HepG2 (cell line): ENCODE results near the gene ANKRD13D. TPM values are rescaled to one million over a fixed set of nuclear protein-coding genes. Genes with fewer than 3 reads are reported as not detected.

Source experiments
- ATAC-seq: fragments of 200-7000 bp; cut with Tn5 transposase; 3 replicates; pipeline ENCODE4 v1.9.1; 2020; ENCODE audit warnings: mild to moderate bottlenecking, moderate library complexity
- BruUV-seq: library from RNA; stranded (reverse); fragments of 400-500 nt; replicated peaks from 2 replicates; lab custom pipeline; 2021; lab: Mats Ljungman, UMichigan
- CTCF ChIA-PET: fragments of 300-600 bp; formaldehyde crosslinking; extraction: SDS; loops from one replicate; lab custom pipeline; 2021; ENCODE audit warnings: low total read pairs, inconsistent platforms, low intra/inter-chr PET ratio; lab: Yijun Ruan, JAX
- POLR2A ChIA-PET: fragments of 350-600 bp; sonication (Branson Sonifier 250); formaldehyde crosslinking; loops from one replicate; lab custom pipeline; 2020; ENCODE audit warnings: antibody characterized with exemption, inconsistent platforms; lab: Yijun Ruan, JAX
- DNase-seq: peaks from one replicate; pipeline ENCODE4 v3.0.0-alpha.2; 2015; ENCODE audit warnings: low spot score
- FAIRE-seq: peaks from 3 replicates; lab custom pipeline; 2011; peaks lifted over from hg19 to GRCh38; lab: Jason Lieb, UNC
- H2AFZ ChIP-seq: one replicate; pipeline ENCODE4 v1.6.1; 2011; ENCODE audit warnings: low read length, inconsistent platforms
- H3K27ac ChIP-seq: fragments of 300-600 bp; 3 replicates; pipeline ENCODE4 v1.8.0; 2011; ENCODE audit warnings: mixed run types, mild to moderate bottlenecking, mixed read lengths, low read length, inconsistent platforms; ENCODE audit not compliant: insufficient read depth; ENCODE audit errors: extremely low read length
- H3K27me3 ChIP-seq, 2 experiments: fragments of 200-600 bp in 1 of 2; 2 replicates in 1 of 2; 3 replicates in 1 of 2; pipeline versions ENCODE4 v1.6.0 to v1.8.0; 2011; ENCODE audit warnings: low read length in 2 of 2, mild to moderate bottlenecking in 2 of 2, moderate library complexity in 2 of 2, inconsistent platforms in 1 of 2; ENCODE audit not compliant: insufficient read depth in 2 of 2, control insufficient read depth in 1 of 2
- H3K36me3 ChIP-seq, 2 experiments: fragments of 200-600 bp in 1 of 2; replicated peaks in 1 of 2; 2 replicates in 1 of 2; 3 replicates in 1 of 2; pipeline versions ENCODE4 v1.5.1 to v1.8.0; 2011; ENCODE audit warnings: low read length in 2 of 2, inconsistent platforms in 1 of 2; ENCODE audit not compliant: insufficient read depth in 2 of 2, control insufficient read depth in 1 of 2
- H3K4me1 ChIP-seq: 2 replicates; pipeline ENCODE4 v1.5.1; 2012; ENCODE audit warnings: low read length, inconsistent platforms; ENCODE audit not compliant: insufficient read depth
- H3K4me2 ChIP-seq: 2 replicates; pipeline ENCODE4 v1.6.0; 2011; ENCODE audit warnings: low read depth, low read length, inconsistent platforms
- H3K4me3 ChIP-seq, 3 experiments: fragments of 200-600 bp in 1 of 3; sonication (generic), shearing (Covaris generic) in 1 of 3; replicated peaks in 1 of 3; 2 replicates each; pipeline ENCODE4 v1.5.1; 2011 to 2016; ENCODE audit warnings: low read length in 3 of 3, inconsistent platforms in 2 of 3, low read depth in 2 of 3, mild to moderate bottlenecking in 2 of 3, control low read depth in 1 of 3, mixed read lengths in 1 of 3; ENCODE audit not compliant: insufficient read depth in 1 of 3
- H3K79me2 ChIP-seq: one replicate; pipeline ENCODE4 v1.6.1; 2011; ENCODE audit warnings: low read length, inconsistent platforms; ENCODE audit not compliant: insufficient read depth
- H3K9ac ChIP-seq: 2 replicates; pipeline ENCODE4 v1.6.0; 2011; ENCODE audit warnings: mild to moderate bottlenecking, low read depth, low read length, inconsistent platforms; ENCODE audit not compliant: insufficient read depth
- H3K9me3 ChIP-seq: 2 replicates; pipeline ENCODE4 v1.5.1; 2012; ENCODE audit warnings: mild to moderate bottlenecking, low read length
- H4K20me1 ChIP-seq: 2 replicates; pipeline ENCODE4 v1.6.0; 2011; ENCODE audit warnings: inconsistent platforms, mild to moderate bottlenecking, low read length, moderate library complexity; ENCODE audit not compliant: insufficient read depth
- ATF6 ChIP-seq: sonication (generic); formaldehyde crosslinking; conservative IDR thresholded peaks from 2 replicates; pipeline ENCODE4 v1.4.0; 2020; ENCODE audit warnings: missing genetic modification reagents
- CTCF ChIP-seq: sonication (generic); formaldehyde crosslinking; IDR thresholded peaks from 2 replicates; pipeline ENCODE4 v1.5.0; 2020; ENCODE audit warnings: mild to moderate bottlenecking, missing genetic modification reagents, moderate library complexity
- DNMT1 ChIP-seq: sonication (generic); formaldehyde crosslinking; IDR thresholded peaks from 2 replicates; pipeline ENCODE4 v1.5.1; 2020; ENCODE audit warnings: mild to moderate bottlenecking, missing genetic modification reagents
- ELF4 ChIP-seq: sonication (generic); formaldehyde crosslinking; IDR thresholded peaks from 2 replicates; pipeline ENCODE4 v1.5.0; 2020; ENCODE audit warnings: missing genetic modification reagents, mild to moderate bottlenecking, moderate library complexity, borderline replicate concordance
- ETV6 ChIP-seq: sonication (generic); formaldehyde crosslinking; conservative IDR thresholded peaks from 2 replicates; pipeline ENCODE4 v1.4.0; 2020; ENCODE audit warnings: missing genetic modification reagents
- FOXO1 ChIP-seq: sonication (generic); formaldehyde crosslinking; IDR thresholded peaks from 2 replicates; pipeline ENCODE4 v1.4.0; 2020; ENCODE audit warnings: missing genetic modification reagents
- RXRA ChIP-seq: sonication (generic); formaldehyde crosslinking; IDR thresholded peaks from 2 replicates; pipeline ENCODE4 v1.5.1; 2020; ENCODE audit warnings: missing genetic modification reagents
- ZFP1 ChIP-seq: IDR thresholded peaks from 2 replicates; pipeline ENCODE4 v1.6.1; 2016
- ZNF333 ChIP-seq: sonication (generic); formaldehyde crosslinking; IDR thresholded peaks from 2 replicates; pipeline ENCODE4 v1.4.0; 2020; ENCODE audit warnings: mild to moderate bottlenecking, missing genetic modification reagents, borderline replicate concordance
- ZNF350 ChIP-seq: sonication (generic); formaldehyde crosslinking; IDR thresholded peaks from 2 replicates; pipeline ENCODE4 v1.4.0; 2020; ENCODE audit warnings: mild to moderate bottlenecking, low read depth, missing genetic modification reagents, borderline replicate concordance
- ZNF563 ChIP-seq: sonication (generic); formaldehyde crosslinking; IDR thresholded peaks from 2 replicates; pipeline ENCODE4 v1.8.0; 2022; ENCODE audit warnings: mild to moderate bottlenecking, moderate library complexity, missing genetic modification reagents
- ZNF576 ChIP-seq: sonication (generic); formaldehyde crosslinking; IDR thresholded peaks from 2 replicates; pipeline ENCODE4 v1.4.0; 2020; ENCODE audit warnings: mild to moderate bottlenecking, missing genetic modification reagents
- ZNF800 ChIP-seq: sonication (generic); formaldehyde crosslinking; IDR thresholded peaks from 2 replicates; pipeline ENCODE4 v1.4.0; 2020; ENCODE audit warnings: missing genetic modification reagents
- WGBS: methylation state at CpG from one replicate; pipeline ENCODE4 v1.1.6; 2017; ENCODE audit warnings: low lambda C conversion rate; 5-methylcytosine and 5-hydroxymethylcytosine counted together
- in situ Hi-C: cut with HindIII; loops from 2 replicates; pipeline ENCODE4 v1.10.0; 2017; ENCODE audit warnings: low pct_unique_long_range_greater_than_20kb; ENCODE audit not compliant: extremely low pct_ligation_motif_present
- intact Hi-C: fragments of 100-400 bp; cut with micrococcal nuclease; formaldehyde crosslinking; loops from one replicate; pipeline ENCODE4 v1.10.0; 2022; ENCODE audit not compliant: unreplicated experiment
- polyA plus RNA-seq, 8 experiments: library from polyadenylated mRNA; depleted of rRNA in 3 of 8; stranded (reverse) in 7 of 8; unstranded in 1 of 8; fragments of >200 nt; fragmentation: Illumina TruSeq in 4 of 8; extraction: Trizol in 4 of 8; gene quantifications; 2 replicates each; pipeline versions ENCODE4 v1.2.1 to v1.2.3, GENCODE V29; 2011 to 2016; ENCODE audit warnings: low read depth in 4 of 8, missing spikeins in 1 of 8, mixed read lengths in 1 of 8; ENCODE audit not compliant: insufficient read depth in 1 of 8
- total RNA-seq, 5 experiments: library from RNA; depleted of rRNA; stranded (reverse); fragments of >200 nt; fragmentation: Illumina TruSeq; extraction: Trizol; gene quantifications; 2 replicates each; pipeline ENCODE4 v1.2.3, GENCODE V29; 2016; ENCODE audit warnings: low read depth in 1 of 5

ANKRD13D gene
- total and polyA plus RNA-seq, 2 of the 13 experiments (the other 11 are each of a cell fraction or from before 2014, with no cell fraction given), result 18.6 to 27.3 TPM

GRCh38 chr11:67317205-67317887 is 28.2 kb downstream of the ANKRD13D start (continued):
- peak; percentile 93 for TF ChIP-seq ZNF576 (CRISPR knock-in tag)
- peak; percentile 17; the same call in 1 of the 2 replicates for TF ChIP-seq FOXO1 (CRISPR knock-in tag)
- TF ChIP-seq DNMT1 (CRISPR knock-in tag), result 0 out of 2 replicates have a peak, but pooled peaks have one; percentile 14
- TF ChIP-seq ZNF800 (CRISPR knock-in tag), result peak; percentile 50
- peak; percentile 85 for TF ChIP-seq ZNF333 (CRISPR knock-in tag)
- 0 out of 2 replicates have a peak, but pooled peaks have one; percentile 54 for TF ChIP-seq ZFP1 (CRISPR knock-in tag)
- peak; percentile 87 for TF ChIP-seq ELF4 (CRISPR knock-in tag)

GRCh38 chr11:67317888-67318555 is 28.9 kb downstream of the ANKRD13D start:
- H3K79me2 ChIP-seq, result no peaks in the 10 kb centered on the region
- 0% methylated on average over 7 of the region's 53 CpGs for WGBS
- peak overlapping the region; percentile 89 for H3K4me2 ChIP-seq
- H2AFZ ChIP-seq, result peak overlapping the region; percentile 46
- in situ Hi-C loops, result loop anchor here (5.0 kb wide), 2 partner anchors 56 to 236 kb away; no protein-coding TSS in a partner anchor
- no peak overlapping the region for H3K27ac ChIP-seq
- TSS peak; percentile 48 for BruUV-seq
- H3K27me3 ChIP-seq, result no peaks in the 10 kb centered on the region
- H4K20me1 ChIP-seq, result no peaks in the 10 kb centered on the region
- H3K9me3 ChIP-seq, result no peaks in the 10 kb centered on the region
- ChIA-PET CTCF (interaction anchor here (0.6 to 2.5 kb wide), 5 partner anchors 29 to 237 kb away, joined by 3 to 31 read pairs (median 8); partner anchors contain the start of genes ANKRD13D and GRK2), POLR2A (interaction anchor here (0.6 to 3.8 kb wide), 14 partner anchors 14 to 84 kb away, joined by 3 to 35 read pairs (median 4); partner anchors contain the start of genes ANKRD13D, GRK2, POLD4 and PPP1CA)
- H3K4me1 ChIP-seq, result peaks cover 15% of the 10 kb centered on the region
- DNase-seq (no peak), ATAC-seq (peak; percentile 52), FAIRE-seq (no peak)
- H3K36me3 ChIP-seq, result no peaks in the 10 kb centered on the region
- intact Hi-C loops, result loop anchor here (1.0 to 10.0 kb wide), 3 partner anchors 56 to 236 kb away; partner anchors contain the start of gene KDM2A
- H3K9ac ChIP-seq, result peak overlapping the region; percentile 72
- H3K4me3 ChIP-seq, result peak overlapping the region; percentile 64 to 85 (median 84)
- TF ChIP-seq ZNF350 (CRISPR knock-in tag) (0 out of 2 replicates have a peak, but pooled peaks have one; percentile 27), RXRA (CRISPR knock-in tag) (no peak; the same call in 1 of the 2 replicates), ATF6 (no peak), ETV6 (CRISPR knock-in tag) (0 out of 2 replicates have a peak, but pooled peaks have one; percentile 8), ZNF563 (CRISPR knock-in tag) (0 out of 2 replicates have a peak, but pooled peaks have one; percentile 35), CTCF (no peak)
